ENCODE measurements around the gene ASTN2.

The ASTN2 gene

GRCh38 chr9:116646661-116647514, 768.0 kb downstream of the ASTN2 start:
- no peak for DNase-seq

GRCh38 chr9:116644091-116644688, 770.7 kb downstream of the ASTN2 start:
- DNase-seq: no peak

GRCh38 chr9:116643691-116644090, 771.2 kb downstream of the ASTN2 start:
- no peak for DNase-seq

- DNase-seq: no peak
Measured at GRCh38 chr9:116641292-116642059, 773.4 kb downstream of the ASTN2 start.

DNA sequence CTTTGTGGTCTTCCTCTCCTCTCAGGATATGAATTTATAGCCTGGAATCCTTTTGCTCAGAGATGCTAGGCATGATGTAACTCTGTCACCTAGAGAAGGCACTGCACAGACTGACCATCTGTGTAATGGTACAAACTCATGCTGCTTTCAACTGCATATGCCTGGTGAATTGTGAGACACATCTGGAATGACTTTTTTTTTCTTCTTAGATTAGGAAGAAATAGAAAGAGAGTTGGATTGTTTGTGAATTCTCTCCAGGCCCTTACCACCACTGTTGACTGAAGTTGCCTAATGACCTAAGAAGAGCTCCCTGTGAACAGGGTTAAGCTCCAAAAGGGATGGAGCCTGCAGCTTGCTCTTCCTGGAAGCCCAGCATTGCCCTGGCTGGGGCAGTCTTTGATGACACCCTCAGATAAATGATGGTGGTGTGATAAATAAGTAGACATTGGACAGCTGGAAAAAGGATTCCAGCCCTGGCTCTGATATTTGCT, 775.6 kb downstream of the ASTN2 start:
- DNase-seq: no peak

- no peak for DNase-seq
Measured at GRCh38 chr9:116635908-116636307, 778.9 kb downstream of the ASTN2 start.

DNA sequence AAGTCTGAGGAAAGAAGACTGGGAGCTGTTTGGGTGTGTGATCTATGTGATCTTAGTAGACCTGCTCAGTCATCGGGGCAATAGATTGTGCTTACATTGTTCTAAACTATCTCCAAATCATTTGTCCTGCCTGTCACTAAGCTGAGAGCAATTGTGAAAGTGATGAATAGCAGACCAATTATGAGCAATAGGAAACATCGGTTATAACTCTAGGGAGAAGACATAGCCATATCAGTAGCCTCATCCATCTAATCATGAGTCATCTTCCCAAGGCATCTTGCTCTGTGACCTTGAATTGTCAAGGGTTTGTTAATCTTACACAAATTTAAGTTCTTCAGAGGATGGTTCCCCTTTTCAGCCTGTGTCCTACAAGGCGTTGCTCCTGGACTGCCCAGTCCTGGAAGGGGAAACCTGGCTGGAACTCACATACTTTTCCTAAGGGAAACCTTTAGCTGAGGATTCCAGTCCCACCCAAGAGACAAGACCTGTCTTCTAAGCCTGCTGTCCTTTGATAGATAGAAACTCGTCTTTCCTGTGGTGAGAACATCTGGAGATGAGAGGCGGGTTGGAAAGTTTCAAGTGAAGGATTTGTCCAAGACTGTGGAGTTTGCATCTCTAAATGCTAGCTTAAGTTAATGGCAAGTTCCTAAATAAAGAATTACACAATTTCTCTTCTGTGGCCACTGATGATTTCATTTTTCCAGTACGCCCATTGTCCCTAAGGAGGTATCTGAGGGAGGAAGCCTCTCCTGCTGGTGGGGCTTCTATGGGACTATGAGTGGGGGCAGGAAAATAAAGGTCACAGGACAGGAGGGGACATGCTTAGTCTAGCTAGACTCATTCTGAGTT, 781.6 kb downstream of the ASTN2 start:
- no peak for DNase-seq

- no peak for DNase-seq
Measured at GRCh38 chr9:116629634-116630033, 785.2 kb downstream of the ASTN2 start.

GRCh38 chr9:116628716-116629115, 786.1 kb downstream of the ASTN2 start:
- DNase-seq: no peak

DNA sequence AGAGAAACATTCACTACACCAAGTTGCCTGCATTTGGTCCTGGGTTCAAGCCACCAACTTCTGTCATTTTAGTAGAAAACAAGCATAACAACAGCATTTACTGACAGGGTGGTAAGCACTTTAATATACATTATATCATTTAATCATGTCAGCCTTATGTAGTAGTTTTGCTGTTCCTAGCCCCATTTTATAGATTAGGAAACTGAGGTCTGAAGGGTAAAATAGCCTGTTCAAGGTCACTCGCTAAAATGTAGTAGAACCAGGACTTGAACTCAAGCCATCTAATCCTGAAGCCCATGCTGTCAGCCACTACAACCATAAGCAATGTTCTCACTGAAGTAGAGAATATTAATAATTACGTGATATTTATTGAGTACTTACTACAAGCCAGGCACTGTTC, 787.4 kb downstream of the ASTN2 start:
- no peak for DNase-seq

DNA sequence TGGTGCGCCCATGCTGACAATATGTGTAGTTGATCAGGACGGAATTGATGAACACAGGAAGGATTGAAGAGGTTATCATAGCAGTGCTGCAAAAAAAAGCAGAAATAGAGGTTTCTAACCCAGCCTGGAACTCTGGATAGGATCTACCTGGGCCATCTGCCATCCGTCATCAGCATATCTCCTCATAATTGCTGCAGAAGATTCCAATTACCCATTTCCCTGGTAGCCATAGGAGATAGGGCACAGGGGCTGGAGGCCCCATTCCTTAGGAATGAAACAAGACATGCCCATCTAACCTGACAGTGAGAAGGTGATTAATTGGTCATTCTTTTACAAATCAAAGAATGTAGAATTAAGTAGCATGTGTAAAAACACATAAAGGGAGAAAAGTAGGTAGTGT, 788.1 kb downstream of the ASTN2 start:
- no peak for DNase-seq

- no peak for DNase-seq
Measured at GRCh38 chr9:116623715-116624114, 791.1 kb downstream of the ASTN2 start.

GRCh38 chr9:116617389-116617788, 797.5 kb downstream of the ASTN2 start:
- DNase-seq: no peak

DNA sequence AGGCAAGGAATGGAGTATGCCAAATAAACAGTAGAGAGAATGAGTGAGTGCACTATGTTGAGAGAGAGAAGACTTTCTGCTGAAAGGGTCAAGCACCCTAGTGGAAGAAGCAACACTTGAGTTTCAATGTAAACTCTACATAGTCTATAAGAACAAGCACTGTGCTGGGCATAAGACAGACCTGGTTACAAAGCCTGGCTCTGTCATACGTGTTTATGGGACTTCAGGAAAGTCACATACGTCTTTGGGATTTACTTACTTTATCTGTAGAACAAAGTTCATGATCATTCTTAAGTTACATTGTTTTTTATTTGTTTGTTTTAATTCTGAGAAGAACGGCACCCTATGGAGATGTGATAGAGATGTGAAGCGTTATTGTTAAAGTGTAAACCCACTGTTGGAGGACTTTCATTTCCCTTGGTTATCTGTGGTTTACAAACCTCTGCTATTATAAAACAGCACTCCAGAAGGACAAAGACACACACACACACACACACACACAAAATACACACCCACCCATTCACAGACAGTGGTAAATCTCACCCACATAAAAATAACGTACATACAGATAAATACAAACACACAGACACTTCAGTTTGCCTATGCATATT, 798.4 kb downstream of the ASTN2 start:
- no peak for DNase-seq

GRCh38 chr9:116608064-116608463, 806.8 kb downstream of the ASTN2 start:
- no peak for DNase-seq

GRCh38 chr9:116605904-116606341, 808.9 kb downstream of the ASTN2 start:
- no peak for DNase-seq

GRCh38 chr9:116605060-116605459, 809.8 kb downstream of the ASTN2 start:
- DNase-seq: no peak

DNA sequence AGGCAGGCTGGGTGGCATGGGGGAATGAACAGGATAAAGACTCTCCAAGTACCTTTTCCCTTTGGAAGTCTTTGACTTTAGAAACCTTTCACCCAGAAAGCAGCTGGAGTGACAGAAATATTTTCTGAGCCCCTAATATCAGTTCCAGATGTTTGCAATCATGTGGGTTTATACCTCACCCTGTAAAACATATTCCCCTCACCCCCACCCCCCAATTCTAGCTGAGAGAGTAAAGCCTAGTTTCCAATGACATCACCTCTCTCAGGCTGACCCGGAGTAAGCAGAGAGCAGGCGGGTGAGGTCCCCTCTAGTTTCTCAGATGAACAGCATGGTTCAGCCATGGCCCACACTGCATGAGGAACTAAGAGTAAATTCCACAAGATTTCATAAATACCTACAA, 810.6 kb downstream of the ASTN2 start:
- DNase-seq: no peak

- no peak for DNase-seq
Measured at GRCh38 chr9:116599342-116599884, 815.4 kb downstream of the ASTN2 start.

DNA sequence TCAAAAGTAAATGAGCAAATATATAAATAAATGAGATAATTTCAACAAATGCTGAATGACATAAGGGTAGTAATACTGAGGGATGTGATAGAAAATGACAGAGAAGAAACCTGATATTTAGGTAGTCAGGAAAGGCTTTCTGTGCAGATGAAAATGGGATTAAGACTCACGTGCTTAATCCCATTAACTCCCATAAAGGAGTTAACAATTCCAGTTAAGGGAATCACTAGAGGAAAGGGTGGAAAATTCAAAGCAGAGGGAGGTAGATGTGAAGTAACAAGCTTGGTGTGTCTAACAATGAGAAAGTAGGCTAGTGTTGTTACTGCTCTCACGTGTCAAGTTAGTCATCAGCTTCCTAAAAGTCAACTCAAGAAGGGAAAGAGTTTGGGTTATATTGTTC, 818.2 kb downstream of the ASTN2 start:
- DNase-seq: no peak

- no peak for DNase-seq
Measured at GRCh38 chr9:116594547-116594946, 820.3 kb downstream of the ASTN2 start.

DNA sequence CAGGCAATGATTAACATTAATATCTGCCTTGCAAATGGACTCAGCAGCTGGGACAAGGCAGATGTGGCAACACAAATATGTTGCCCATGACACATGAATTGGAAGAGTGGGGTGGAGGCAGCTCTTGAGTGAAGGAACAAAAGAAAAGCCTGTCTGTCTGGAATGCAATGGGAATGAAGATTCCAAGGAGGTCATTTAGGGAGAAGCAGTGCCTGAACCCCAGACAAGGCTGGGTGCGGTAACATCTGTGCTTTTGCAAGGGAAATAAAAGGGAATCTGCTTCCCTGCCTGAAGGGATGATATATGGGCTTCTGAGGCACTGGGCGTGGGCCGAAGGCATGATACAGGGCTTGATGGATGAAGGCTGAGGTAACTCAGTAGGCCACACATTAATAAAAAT, 821.9 kb downstream of the ASTN2 start:
- DNase-seq: no peak

Measured in T-helper 1 cell (primary cell).